NCI-H345 (cell line): ENCODE measurements around the gene RSPO4.

ENCODE experiments used
- DNase-seq: peaks from one replicate; lab custom pipeline; 2025; lab: John Stamatoyannopoulos, UW

Gene RSPO4

DNA sequence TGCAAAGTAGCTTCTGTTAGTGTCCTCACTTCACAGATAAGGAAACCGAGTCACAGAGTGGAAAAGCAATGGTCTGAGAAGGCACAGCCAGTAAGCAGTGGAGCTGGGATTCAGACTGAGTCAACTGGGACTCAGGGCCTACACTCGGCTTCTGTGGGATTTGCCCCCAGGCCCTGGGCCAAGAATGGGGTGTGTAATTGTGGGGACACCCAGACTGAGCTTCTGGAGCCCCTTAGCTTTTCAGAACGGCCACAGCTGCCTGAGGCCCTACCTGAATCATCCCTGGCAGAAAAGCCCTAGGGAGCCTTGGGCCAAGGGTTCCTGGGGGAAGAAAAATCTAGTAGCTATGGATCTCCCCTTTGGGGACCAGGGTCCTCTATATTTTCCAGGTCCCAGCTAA is 92.5 kb downstream of the RSPO4 start:
- no peak for DNase-seq
